HG02759 (cell line): ENCODE measurements around the gene LYL1.

ENCODE experiments used
- ATAC-seq: cut with Tn5 transposase; IDR thresholded peaks from one replicate; pipeline ENCODE4 v1.9.1; 2021; ENCODE audit warnings: mild to moderate bottlenecking, moderate library complexity; ENCODE audit not compliant: unreplicated experiment

Gene LYL1

DNA sequence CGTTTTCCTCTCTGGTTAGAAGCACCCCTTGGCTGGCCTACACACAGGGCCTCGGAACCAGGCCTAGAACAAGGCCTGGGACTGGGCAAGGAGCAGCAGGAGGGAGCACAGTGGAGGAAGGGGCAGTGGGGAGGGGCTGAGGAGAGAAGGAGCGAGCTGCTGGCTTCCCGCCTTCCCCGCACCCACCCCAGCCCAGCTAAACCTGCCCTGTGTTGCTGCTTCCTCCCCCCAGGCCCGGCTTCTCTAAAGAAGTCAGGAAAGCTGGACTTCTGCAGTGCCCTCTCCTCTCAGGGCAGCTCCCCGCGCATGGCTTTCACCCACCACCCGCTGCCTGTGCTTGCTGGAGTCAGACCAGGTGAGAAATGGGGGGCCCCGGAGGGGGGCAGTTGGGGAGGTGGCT lies 24.3 kb downstream of the LYL1 start:
- ATAC-seq: no peak

DNA sequence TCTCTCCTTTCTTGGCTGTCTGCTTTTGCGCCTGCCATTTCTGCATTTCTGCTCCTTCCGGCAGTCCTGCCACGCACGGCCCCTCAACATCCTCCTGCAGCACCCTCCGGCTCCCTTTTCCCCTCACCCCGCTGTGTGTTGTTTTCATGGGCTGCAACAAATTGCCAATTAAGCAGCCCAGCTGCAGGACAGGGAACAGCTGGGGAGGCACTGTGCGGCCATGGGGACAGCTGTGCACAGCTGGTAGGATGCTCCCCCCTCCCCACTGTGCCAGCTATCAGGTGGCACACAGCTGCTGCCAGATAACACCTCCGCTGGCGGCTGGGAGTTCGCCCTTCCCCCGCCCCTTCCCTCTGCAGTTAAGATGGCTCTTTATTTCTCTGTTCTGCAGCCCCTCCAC lies 25.4 kb downstream of the LYL1 start:
- ATAC-seq: no peak

DNA sequence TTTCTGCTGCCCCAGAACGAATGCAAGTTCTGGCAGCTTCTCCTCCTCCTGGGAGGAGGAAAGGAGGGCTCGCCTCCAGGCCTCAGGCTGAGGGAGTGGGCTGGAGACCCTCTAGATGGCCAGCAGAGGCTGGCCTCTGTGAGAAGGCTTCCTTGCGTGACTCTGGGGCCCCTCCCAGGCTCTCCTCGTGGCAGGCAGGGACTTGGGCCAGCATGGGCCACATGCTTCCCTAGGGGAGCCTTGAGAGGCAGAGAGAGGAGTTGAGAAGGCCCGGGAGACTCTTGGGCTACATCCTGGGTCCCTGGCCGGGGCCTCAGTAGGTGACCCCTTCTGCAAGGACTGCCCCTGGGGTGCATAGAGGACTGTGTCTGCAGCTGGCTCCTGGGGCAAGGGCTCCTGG lies 25.9 kb downstream of the LYL1 start:
- no peak for ATAC-seq

DNA sequence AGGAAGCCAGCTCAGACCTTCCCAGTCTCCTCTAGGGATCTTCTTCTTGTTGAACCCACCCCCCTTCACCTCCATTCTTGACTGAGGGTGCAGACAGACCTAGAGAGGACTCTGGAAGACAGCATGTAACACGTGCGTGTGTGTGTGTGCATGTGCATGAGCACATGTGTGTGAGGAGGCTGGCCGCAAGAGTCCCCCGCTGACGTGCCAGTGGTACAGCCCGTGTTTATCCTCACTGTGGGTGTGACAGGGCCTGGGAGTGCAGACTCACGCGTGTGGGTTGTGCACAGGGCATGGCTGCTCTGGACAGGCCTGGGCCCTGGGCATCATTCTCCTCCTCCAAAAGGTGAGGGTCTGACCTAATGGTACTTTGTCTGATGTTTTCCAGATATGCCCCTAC lies 26.3 kb downstream of the LYL1 start:
- no peak for ATAC-seq

DNA sequence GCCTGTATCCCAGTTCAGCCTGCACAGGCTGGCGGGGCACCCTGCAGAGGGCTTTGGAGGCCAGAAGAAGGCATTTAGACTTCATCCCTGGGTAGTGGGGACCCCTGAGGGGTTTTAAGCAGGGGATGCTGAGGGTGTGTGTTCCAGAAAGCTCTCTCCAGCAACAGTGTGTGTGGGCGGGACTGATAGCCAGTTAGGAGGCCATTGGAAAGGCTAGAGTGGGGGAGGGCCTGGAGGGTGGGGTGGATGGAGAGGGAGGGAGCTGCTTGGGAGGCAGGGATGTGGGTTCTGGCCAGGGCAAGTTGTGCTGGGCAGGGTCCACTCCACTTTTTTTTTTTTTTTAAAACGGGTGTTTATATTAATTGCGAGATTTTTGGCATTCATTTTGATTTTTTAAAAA lies 28.3 kb downstream of the LYL1 start:
- no peak for ATAC-seq

DNA sequence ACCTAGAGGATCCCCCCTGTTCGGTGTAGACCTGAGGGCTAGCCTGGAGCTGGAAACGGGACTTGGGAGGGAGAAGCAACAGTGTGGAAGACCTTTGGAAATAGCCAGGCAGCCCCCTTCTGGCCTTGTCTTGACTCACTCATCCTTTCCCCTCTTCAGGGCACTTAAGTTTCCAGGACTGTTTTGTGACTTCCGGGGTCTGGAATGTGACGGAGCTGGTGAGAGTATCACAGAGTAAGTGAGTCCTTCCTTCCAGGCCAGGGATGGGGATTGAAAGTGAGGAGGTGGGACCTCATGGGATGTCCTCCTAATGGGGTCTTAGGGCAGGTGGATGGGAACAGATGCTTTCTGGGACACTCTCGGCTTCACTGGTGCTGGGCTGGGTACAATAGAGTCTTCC lies 29.4 kb downstream of the LYL1 start:
- no peak for ATAC-seq

DNA sequence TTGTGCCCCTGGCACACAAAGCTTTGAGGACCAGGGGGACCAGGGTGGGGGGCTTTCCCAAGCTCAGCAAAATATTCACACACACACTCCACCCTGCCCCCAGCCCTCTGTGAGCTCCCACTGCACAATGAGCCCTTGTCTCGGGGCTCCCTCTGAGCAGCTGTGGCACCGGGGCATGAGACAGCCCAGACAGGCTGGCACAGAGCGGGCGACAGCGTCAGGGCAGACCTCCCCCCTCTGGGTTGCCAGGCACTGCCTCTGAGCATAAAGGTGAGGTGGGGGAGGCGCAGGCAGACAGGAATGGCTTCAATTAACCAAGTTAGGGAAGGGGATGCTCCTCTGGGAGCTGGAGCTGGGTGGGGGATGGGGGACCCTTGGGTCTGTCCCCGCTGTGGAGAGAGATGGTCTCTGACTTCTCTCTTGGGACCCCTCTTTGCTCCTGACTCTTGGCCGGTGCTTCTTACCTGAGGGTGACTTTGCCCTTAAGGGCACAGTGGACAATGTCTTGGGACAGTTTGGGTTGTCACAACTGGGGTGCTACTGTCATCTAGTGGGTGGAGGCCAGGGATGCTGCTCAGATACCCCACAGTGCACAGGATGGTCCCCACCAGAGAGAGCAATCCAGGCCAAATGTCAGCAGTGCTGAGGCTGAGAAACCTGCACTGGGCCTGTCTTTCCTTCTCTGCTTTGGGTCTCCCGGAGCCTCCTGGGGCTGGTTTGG lies 30.3 kb downstream of the LYL1 start:
- ATAC-seq: no peak

DNA sequence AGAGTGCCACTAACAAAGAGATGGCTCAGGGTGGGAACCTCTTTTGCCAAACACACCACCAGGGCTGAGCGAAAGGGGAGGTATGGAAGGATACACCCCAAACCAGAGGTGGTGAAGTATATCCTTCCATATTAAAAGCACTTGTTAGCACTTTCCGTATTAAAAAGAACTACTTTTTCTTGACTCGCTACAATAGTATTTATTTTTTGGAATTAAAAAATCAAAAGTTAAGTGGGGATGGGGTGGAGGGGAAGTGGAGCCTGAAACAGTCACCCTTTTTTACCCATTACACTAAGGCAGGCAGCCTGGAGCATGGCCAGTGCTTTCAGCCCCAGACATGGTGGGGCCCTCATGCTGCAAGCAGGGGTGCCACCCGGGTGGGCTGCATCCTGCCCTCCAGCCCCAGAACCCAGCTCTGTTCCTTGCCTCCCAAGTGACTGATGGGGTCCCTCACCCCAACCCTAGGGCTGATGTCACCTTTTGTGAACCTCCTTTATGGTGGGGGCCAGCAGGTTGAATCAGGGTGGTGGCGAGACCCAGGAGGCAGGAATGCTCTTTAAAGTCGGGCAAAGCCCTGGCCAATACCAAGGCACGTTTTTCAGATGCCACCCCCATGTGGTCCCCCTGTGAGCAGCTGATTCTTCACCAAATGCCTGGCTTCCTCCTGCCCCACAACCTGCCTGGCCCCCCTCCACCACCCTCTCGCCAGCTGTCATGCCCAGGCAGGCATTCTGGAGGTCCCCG lies 31.0 kb downstream of the LYL1 start:
- ATAC-seq: no peak

DNA sequence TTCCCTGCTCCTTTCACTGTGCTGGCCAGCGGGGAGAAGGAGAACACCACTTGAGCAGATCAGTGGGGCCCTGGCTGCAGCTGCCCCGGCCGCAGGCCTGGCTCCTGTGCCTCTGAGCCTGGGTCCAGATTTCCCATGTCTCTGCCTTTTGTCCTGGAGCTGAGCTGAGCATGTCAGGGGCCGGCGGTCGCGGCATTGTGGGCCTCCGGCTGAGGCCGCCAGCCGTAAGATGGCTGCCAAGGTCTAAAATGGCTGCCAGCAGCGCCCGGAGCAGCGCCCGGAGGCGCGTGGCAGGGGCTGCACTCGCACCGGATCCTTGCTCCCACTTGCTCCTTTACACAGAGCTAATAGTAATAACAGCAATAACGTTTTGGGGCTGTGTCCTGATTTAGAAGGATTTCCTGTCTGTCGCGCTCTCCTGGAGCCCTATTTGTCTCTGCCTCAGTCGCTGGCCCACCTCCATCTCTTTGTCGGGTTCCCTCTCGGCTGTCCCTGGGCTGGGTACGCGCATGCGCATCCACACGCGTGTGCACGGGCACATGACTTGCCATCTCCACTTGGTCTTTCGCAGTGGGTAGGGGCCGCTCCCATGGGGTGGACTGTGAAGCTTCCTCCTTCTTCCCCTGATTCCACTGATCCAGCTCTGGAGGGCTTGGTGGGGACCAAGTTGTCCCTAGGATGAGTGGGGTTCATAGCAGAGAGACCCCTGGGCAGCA lies 32.1 kb downstream of the LYL1 start:
- no peak for ATAC-seq

DNA sequence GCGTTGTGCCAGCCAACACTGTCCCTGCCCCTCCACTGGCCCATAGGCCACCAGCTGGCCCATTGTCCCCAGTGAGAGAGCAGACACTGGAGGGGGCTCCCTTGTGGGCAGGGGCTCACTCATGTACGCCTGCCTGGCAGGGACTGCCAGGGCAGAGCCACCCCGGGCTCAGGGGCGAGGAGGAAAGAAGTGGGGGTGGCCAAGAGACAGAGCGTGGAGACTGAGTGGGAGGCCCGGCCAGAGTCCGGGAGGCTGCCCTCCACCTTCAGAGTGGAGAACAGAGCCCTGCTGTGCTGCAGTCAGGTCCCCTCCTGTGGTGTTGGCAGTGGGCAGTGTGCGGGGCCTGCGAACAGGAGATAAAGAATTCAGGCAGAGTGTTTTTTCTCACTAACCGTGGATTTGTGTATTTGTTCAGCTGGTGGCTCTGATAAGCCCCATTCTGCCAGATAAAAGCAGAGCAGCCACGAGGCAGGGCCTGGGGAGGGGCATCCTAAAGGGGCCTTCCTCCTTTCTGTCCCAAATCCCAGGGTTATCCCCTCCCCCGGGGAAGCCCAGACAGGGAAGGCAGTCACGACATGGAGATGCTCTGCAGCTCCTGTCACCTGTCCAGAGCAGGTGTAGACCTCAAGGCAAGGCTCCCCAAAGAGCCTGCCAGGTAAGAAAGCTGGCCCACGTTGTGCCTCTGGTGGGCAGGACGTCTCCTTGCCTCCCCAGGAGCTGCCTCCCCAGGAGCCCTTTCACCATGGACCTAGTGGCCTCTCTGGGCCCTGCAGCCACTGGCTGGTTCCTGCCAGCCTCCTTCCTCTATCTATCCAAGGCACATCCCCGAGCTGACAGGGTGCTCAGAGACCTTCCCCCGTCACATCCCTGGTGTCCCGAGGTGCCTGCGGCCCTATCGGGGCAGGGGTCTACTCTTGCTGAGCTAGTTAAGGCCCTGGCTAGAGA lies 33.0 kb downstream of the LYL1 start:
- ATAC-seq: no peak

DNA sequence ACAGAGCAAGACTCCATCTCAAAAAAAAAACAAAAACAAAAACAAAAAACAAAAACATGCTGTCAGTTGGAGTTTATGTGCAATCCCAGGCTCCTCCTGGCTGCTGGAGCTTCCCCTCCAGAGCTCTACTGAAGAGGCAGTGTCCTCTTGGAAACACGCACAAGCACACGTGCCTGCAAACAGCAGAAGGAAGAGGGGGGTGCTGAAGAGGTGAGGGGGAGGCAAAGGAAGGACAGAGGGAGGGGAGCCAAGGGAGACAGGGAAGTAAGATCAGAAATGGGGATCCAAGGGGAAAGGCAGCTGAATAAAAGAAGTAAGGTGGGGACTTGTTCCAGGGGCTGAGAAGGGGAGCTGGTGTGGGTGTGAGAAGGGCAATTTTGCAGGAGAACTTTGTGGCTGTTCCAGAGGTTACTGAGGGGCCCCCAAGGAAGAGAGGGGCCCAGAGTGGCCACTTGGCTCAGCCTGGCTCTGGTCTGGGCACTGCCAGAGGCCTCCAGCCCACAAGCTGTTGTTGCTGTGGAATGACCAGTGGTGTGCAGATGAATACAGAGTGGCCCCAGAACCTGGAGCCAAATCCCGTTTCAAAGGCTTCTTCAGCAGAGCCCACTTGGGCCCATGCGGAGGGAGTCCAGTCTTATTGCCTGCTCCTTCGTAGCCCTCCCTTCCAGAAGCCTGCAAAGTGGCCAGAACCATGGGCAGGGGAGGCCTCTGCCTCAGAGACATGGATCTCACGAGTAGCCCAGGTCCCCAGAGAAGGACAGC lies 34.4 kb downstream of the LYL1 start:
- ATAC-seq: no peak

DNA sequence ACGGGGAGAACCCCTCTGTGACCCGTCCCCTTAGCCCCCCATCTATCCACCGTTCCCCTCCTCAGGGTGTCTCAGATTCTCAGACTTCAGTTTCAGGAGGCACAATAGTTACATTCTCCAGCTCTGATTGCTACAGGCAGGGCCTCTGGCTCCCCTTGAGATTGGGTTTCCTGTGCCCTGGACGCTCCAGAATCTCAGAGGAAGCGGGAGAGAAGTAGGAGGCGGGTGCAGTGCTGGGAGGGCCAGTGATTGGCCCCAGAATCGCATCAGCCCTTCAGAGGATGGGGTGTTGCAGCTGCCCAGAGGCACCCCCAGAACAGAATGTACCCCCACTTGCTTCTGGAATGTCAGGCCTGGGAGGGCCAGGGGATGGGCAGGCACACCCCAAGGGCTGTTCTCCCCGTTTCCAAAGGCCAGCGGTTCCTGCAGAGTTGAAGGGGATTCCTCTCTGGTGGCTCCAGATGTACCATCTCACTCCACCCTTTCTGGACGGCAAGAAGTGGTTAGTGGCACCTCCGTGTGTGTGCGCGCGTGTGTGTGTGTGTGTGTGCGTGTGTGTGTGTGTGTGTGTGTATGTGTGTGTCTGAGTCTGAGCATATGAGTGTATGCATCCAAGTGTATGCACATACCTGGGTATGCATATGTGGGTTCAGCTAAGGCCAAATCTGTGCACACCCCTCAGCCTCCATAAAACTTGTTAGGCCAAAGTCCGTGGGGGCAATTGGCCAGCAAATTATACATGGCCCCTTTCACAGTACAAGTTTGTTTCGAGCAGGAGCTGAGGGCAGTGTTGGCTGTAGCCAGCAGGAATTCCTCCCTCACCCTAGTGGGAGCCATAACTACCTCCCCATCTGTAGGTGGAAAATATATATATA lies 35.5 kb downstream of the LYL1 start:
- ATAC-seq: no peak

DNA sequence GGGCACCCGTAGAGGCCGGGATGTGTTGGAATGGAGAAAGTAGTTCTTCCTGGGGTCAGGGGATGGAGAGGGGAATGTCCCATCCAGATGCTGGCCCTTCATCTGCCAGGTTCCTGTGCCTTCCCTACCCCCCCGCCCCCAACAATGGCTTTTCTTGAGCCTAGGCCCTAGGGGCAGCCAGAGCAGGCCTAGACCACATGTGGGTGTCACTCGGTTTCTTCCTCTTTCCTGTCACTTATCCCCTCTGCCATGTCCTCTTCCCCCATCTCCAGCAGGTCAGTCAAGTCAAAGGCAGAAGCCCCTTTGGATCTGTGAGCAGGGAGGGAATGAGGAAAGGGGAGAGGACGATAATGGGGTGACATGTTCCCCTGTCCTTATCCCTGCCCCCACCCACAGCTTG lies 36.4 kb downstream of the LYL1 start:
- no peak for ATAC-seq

DNA sequence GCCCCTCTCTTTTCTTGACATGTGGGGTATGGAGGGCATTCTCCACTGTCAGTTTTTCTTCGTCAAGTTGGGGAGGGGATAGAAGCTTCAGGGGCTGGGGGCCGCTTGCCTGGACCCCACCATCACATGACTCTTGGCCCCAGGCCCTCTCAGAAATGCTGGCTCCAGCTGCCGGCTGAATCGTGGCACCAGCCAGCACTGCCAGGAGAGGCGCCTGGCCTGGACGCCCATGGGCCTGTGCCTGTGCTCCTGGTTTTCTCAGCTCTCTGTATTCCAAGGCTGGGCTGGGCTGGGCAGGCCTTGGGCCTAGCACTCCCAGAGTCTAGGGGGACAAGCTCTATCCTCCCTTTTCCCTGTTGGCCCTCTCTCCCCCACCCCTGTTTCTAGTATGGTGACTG lies 38.6 kb downstream of the LYL1 start:
- ATAC-seq: no peak

DNA sequence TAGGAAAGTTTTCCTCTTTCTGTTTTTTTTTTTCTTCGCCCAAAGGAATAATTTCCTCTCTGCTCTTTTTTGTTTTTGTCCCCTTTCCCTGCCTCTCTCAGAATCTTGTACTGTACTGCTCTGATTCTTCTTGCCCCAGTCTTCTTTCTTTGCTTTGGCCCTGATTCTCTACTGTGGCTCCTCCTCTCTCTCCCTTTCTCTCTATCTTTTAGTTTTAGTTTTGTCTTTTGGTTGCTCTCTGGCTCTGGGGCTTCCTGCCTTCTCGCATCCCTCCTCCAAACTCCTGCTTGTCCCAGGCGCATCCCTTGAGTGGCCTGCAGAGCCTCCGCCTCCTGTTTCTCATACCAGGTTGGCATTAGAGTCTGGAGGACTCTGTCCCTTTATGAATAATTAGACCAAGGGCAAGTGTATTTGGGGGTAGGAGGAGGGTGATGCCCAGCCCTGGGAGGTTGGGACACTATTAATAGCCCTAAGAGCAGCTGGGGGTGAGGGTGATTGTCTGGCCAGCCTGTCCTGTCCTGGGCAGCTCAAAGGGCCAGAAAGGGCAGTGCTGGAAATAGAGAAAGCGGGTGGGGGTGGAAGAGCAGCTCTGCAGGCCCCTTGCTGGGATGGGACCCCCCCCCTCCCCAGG lies 39.1 kb downstream of the LYL1 start:
- ATAC-seq: no peak

DNA sequence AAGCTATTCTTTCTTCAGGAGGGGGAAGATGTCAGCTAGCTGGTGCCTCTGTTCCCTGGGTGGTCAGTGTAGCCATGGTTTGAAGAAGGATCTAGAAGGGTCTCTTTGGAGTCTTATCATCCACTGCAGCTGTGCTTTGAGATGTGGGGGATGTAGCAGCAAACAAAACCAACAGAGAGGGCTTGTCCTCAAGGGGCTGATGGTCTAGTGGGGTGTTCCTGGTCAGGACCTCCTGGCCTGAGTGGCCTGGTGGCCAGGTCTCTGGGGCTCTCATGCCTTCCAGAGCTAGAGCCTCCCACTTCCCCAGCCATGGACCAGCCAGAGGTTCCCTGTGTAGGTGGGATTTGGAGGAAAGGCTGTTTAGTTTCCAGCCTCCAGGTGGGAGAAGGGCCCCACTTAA lies 40.3 kb downstream of the LYL1 start:
- ATAC-seq: no peak

DNA sequence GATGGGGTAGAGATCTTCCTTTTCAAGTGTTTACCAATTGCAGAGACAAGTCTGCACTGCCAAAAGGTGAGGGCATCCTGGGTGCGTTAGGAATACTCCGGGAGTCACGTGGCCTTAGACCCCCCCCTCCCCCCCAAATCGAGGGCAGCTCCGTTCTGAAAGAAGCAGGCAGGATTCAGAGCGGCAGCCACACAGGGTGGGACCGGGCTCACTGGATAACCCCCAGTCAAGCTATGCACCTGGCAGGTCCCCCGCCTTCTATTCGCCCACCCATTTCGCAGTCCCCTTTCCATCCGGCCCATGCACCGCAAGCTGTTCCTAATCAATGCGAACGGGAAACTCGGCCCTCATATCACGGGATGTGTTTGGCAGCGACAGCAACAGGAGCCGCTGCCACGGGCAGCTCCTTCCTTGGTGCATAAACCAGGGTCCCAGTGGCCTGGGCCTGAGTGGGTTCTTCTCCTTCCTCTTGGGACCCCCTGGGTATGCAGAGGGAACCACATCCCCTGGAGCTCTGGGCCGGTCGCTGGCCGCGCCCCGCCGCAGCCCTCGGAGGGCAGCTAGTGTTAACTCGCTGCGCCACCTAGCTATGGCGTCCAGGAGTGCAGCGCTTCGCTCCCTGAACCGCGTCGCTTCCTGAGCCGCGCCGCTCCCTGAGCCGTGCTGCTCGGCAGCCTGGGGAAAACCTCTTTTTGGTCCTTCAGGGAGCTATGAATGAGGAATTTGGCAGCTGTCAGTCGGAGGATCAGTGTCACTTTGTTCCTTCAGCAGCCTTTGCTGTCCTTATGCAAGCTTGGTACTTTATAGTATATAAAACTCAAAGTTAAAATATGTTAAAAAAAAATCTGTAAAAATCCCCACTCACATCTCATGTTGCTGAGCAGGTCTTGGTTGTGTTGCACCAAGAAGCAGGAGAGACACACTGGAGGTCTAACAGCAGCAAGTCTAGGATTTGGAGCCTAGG lies 41.4 kb downstream of the LYL1 start:
- no peak for ATAC-seq
